ENCODE results near the gene MAB21L4.

Gene MAB21L4

DNA sequence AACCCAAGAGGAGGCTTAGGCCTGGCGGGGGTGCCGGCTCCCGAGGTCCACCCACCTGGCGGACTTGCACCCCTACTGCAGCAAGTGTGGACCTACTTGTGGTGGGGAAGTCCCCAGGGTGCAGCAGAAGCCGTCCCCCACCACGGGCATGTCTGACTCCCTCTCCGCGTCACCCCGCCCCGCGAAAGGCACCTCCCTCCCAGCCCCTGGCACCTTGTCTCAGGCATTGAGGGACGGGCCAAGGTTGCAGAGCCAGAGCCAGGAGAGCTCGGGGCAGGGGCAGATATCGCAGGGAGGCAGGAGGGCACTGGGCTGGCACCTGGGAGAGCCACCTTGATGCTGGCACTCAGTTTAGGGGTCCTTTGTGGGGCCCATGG, 29.2 kb upstream of the MAB21L4 start:
- DNase-seq (ENCODE audit: low read depth in 2 of 2) = no peak

DNA sequence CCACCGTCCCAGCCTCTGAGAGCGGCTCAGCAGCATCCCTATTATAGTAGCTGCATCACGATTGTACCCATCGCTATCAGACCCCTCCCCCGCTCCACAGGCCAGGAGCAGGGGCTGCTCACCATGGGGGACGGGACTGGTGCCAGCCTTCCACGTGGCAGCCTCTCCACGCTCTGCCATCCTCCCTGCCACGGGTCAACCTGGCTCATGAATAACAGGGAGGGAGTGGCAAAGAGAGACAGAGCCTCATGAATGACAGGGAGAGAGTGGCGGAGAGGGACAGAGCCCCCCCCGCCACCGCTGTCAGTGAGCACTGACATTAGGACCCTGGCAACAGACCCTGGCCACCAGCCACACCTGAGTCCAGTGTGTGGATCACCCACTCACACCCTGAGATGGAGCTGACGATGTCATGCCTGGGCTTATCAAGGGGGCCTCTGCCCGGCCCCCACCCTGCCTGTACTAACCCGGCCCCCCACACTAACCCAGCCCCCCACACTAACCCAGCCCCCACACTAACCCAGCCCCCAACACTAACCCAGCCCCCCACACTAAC, 27.1 kb upstream of the MAB21L4 start:
- DNase-seq (ENCODE audit: low read depth in 2 of 2) = no peak

- DNase-seq (ENCODE audit: low read depth in 2 of 2) = no peak
Observed at GRCh38 chr2:240922245-240922981, 26.5 kb upstream of the MAB21L4 start.

DNA sequence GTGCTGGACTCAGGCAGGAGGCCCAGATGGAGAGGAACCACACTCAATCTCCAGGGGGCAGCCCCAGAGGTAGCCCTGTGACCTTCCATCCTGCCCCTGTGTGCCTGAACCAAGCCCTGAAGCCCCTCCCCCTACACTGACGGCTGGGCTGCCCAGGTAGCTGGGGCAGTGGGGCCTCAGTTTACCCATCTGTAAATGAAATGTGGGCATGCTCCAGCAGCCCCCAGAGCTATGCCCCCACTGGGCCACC, 26.0 kb upstream of the MAB21L4 start:
- no peak for DNase-seq (ENCODE audit: low read depth in 2 of 2)

GRCh38 chr2:240921311-240921994, 25.5 kb upstream of the MAB21L4 start:
- peak; percentile 87 to 90 for DNase-seq (ENCODE audit: low read depth in 2 of 2)

- DNase-seq (ENCODE audit: low read depth in 2 of 2) = no peak
Observed at GRCh38 chr2:240920783-240921231, 24.9 kb upstream of the MAB21L4 start.

GRCh38 chr2:240919786-240920782, 24.1 kb upstream of the MAB21L4 start:
- DNase-seq (ENCODE audit: low read depth in 2 of 2) = no peak

- DNase-seq (ENCODE audit: low read depth in 2 of 2) = no peak
Observed at GRCh38 chr2:240919161-240919781, 23.3 kb upstream of the MAB21L4 start.

DNA sequence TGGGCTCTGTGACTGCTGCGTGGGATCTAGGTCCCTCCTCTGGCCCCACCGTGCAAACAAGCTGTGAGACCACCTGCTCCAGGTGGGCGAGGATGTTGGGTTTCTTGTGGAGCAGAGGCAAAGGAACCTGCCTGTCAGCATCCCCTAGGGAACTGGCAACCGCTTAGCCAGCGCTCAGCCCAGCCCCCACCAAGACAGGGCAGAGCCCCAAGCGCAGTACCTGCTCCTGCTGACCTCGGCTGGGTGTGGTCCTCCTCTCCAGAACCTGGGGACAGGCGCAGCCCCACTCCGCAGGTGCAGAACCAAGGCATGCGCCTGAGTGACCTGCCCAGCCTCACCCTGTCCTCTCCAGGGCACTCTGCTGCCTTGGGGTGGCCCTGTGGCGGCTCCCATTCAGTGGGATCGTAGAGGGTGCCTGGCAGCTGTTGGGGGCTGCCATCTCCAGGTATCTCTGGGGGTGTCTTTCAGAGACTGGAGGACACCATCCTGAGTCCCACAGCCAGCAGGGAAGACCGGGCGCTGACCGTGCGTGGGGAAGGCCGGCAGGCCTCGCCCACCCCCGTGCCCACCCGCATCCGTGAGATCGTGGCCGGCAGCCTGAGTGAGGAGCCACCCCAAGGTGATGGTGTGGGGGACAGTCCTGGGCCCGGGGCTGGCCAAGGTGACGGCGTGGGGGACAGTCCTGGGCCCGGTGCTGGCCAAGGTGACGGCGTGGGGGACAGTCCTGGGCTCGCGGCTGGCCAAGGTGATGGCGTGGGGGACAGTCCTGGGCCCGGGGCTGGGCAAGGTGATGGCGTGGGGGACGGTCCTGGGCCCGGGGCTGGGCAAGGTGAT, 22.5 kb upstream of the MAB21L4 start:
- no peak for DNase-seq (ENCODE audit: low read depth in 2 of 2)

- no peak for DNase-seq (ENCODE audit: low read depth in 2 of 2)
Observed at GRCh38 chr2:240917684-240918257, 21.8 kb upstream of the MAB21L4 start.

GRCh38 chr2:240917009-240917683, 21.2 kb upstream of the MAB21L4 start:
- no peak for DNase-seq (ENCODE audit: low read depth in 2 of 2)

DNA sequence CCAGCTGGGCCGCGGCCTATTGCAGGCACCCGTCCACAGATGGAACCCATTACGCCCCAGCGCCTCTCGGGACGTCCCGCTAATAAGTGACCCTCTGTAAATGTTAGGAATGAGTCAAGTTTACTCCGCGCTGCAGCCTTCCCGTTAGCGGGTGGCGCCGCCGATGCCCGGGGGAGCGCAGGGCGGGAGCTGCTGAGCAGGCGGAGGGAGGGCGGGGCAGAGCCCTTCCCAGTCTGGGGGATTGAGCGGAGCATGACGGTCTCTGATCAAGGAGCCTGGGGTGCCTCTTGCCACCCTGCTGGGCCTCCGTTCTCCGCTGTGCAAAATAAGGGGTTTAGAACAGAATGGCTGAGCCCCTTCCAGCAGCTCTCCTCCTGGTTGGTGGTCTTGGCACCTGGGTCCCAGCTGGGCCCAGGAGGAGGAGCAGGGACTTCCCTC, 20.6 kb upstream of the MAB21L4 start:
- peak; percentile 80 for DNase-seq (ENCODE audit: low read depth in 2 of 2)

DNA sequence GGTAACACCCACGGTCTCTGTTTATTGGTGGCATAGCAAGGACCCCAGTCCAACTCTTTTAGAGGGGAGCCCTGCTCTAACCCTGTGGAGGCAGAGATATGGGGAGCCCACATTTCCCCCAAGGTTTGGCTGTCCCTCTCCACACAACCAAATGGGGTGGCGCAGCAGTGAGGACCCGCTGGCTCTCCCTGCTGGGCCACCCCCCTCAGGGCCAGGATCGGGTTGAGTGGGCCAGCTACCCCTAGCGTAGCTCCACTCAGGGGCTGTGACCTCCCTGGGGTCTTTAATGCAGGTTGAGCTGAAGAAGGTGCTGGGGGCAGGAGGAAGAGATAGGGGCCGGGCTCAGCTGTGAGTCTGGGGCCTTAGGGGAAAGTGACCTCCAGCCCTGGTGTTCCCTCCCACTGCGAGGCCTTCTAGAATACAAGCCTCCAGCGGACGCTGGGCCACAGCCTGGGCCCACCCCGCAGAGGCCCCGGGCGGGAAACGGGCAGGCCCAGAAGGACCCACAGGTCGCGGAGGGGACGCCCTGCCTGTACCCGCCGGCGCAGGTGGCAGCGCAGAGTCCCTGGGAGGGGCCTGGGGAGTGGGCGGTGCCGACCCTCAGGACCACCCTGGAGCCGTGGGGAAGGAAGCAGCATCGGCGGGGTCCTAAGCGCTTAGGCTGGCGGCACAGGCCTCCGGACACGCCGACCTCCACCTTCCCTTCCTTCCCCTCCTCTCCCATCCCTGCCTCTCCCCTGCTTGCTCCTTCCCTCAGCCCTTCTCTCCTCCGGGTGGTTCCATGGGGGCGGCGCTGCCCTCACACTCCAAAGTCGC, 19.8 kb upstream of the MAB21L4 start:
- DNase-seq (ENCODE audit: low read depth in 2 of 2) = no peak

- no peak for DNase-seq (ENCODE audit: low read depth in 2 of 2)
Observed at GRCh38 chr2:240914645-240915525, 18.9 kb upstream of the MAB21L4 start.

- peak in 1 of 2 experiments; percentile 12 for DNase-seq (ENCODE audit: low read depth in 2 of 2)
Observed at GRCh38 chr2:240913810-240914644, 18.1 kb upstream of the MAB21L4 start.

DNA sequence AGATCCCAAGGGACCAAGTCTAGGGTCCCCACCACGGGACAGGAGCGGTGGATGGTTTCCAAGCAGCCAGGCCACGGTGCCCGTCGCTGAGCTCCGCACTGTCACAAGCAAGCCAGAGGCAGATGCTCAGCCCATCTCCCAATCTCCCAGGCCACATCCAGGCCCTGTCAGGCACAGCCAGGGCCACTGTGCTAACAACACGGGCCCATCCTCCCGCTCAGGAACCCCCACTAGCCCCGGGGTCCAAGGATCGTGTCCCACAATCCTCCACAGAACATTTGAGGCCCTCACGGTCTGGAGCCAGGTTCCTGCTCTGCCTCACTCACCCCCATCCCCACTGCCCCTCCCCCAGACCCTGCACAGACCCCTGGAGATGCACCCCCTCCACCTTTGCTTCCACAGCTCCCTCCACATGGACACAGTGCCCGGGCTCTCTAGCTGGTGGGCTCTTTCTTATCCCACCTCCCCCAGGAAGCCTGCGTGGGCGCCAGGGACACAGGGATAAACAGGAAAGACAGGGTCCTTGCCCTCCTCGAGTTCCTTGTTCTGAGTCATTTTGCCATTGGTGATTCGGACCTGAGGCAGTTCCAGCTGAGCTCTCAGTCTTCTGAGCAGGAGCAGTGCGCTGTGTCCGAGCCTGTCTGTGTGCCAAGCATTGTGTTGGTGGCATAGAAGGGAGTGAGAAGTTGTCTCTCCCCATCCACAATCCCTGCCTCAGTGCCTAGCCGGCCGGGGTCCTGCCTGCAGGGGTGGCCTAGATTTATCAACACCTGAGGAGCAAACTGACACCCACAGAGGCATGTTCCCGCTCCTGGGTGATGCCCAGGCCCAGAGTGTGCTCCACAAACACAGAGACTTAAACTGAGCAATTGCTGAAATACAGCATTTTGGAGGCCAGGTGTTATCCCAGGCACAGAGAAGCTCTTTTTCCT, 17.2 kb upstream of the MAB21L4 start:
- DNase-seq (ENCODE audit: low read depth in 2 of 2) = no peak
